ENCODE measurements around the gene FCN1. TPM values are rescaled to one million over a fixed set of nuclear protein-coding genes. Genes with fewer than 3 reads are reported as not detected.

Gene FCN1
- total RNA-seq, 2 experiments from 2014 or later = not detected

- POLR2A ChIA-PET = no interaction called here
- CTCF ChIA-PET = no interaction called here
These were observed 34.3 kb upstream of the FCN1 start for GRCh38 chr9:134951994-134952393.

DNA sequence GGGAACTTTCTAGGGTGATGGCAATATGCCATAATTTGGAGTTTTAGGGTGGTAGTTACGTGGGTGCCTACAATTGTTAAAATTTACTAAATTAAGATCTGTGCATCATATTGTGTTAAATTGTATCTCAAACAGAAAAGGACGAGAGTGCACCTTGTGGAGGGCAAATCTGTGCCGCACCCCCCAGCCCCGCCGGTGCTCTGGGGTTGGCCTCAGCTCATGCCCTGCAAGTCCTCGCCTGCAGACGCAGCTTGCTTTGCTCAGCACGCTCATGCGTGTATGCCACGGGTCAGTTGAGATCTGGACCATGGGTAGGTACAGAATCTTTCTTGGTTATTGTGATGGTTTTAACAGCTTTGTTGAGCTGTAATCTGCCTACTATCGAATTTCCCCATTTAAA, 33.7 kb upstream of the FCN1 start:
- CTCF ChIA-PET = no interaction called here
- POLR2A ChIA-PET = no interaction called here

DNA sequence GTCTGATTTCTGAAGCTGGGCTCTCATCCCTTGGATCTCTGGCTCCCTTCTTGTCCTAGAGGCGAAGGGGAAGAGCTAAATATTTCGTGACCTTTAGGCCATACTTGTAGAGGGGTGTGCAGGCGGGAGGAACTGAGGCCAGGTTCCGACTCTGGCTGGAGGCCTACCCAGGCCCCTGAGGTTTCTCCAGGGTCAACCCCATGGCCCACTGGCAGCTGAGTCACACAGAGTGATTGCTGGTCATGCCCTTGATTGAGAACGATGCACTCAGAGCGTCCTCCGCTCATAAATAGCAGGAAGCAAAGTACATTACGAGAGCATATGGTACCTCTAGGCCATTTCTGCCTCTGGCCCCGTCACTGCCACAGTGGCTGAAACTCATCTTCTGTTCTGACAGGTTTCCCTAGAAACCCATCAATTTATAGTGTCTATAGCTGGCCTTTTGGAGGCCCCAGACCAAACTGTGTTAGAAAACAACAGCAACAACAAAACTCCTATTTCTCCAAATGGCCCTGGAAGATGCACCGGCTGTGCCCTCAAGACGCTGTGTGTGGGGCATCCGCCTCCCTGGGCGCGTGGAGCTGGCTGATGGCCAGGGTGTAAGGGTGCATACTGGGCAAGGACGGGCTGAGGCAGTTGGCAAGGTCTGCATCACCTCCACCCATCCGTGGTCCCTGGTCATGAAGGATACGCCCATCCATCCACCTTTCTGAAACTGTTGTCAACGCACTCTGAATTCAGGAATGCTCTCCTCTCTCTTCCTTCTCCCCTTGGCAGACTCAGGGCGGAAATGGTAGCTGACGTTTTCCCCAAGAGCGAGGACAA, 32.9 kb upstream of the FCN1 start:
- ChIA-PET CTCF (no interaction called here), POLR2A (no interaction called here)

DNA sequence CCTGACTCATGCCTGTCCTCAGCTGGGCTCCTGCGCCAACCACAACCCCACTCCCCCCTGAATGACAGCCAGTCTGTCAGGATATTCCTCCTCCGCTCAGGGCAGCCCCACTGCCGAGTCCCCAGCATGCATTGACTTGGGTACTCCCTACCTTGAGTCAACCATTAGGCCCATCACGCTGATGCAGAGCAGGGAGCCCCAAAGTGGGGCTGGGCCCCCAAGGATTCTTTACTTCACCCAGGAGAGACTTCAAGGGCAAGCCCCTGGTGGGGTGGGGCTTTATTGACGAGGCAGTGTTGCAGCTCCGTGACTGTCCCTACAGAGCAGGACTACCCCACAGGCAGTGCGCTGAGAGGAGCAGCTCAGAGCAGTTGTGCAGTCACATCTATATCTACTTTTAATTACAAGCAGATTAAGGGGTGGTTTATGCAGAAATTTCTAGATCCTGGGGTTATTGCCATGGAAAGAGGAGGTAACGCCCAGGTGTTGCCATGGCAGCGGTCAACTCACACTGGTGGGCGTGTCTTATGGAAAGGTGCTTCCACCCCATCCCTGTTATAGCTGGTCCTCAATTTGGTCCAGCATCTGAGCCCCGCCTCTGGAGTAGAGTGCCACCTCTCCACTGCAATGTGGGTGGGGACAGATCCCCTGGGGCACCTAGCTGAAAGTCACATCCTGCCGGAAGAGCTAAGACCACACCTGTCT, 32.1 kb upstream of the FCN1 start:
- POLR2A ChIA-PET = no interaction called here
- CTCF ChIA-PET = no interaction called here

DNA sequence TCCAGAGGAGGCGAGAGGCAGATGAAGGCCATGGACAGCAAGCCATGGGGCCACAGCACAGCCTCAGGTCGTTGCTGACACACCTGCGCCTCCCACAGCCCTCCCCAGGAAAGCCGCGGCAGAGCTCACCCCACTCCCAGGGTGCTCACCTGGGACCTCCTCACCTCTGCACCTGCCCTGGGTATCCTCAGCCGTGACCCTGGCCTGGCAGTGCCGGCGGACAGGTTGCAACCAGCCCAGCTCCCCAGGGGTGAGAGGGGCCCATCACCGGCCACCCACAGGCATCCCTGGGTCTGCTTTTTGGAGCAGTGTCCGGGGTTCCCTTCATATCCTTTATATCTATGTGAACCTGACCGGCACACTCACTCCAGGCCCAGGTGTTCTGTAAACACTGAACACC, 30.4 kb upstream of the FCN1 start:
- ChIA-PET POLR2A (no interaction called here), CTCF (no interaction called here)

DNA sequence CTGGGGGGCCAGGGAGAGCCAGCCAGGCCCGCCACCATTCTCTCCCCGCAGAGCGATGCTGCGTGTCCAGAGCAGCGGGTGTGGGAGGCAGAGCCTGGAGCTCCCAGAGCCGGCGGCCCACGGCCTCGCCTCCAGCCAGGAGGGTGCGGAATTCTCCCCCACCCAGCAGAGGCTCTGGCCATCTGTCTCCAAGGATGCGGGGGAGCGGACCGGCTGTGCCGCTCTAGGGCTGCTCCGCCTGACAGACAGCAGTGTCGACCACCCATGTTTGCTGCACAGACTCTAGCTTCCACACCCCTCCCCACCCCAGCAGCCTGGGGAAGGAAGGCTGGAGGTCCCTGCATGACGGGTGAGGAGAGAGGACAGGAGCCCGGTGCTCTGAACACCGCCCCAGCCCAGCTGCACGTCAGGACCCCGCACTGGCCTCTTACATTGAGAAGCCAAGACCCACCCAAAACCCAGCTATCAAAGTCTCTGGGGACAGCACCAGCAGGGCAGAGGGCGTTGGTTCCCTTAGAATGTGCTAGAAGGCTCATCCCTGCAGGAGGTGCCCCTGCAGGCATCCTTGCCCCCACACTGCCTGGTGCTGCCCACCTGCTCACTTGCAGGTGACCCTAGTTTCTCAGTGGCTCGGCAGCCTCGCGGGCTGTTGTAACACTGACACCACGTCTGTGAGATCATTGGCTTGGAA, 29.7 kb upstream of the FCN1 start:
- ChIA-PET CTCF (no interaction called here), POLR2A (no interaction called here)

DNA sequence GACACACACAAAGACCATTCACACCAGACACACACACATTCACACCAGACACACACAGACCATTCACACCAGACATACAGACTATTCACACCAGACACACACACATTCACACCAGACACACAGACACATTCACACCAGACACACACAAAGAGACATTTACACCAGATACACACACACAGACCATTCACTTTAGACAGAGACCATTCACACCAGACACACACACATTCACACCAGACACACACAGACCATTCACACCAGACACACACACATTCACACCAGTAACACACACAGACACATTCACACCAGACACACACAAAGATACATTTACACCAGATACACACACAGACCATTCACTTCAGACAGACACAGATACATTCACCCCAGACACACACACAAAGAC, 29.0 kb upstream of the FCN1 start:
- CTCF ChIA-PET = no interaction called here
- POLR2A ChIA-PET = no interaction called here

GRCh38 chr9:134945509-134946275, 28.0 kb upstream of the FCN1 start:
- POLR2A ChIA-PET = no interaction called here

GRCh38 chr9:134944916-134945315, 27.2 kb upstream of the FCN1 start:
- POLR2A ChIA-PET = no interaction called here
- CTCF ChIA-PET = no interaction called here

More at GRCh38 chr9:134945509-134946275, 28.0 kb upstream of the FCN1 start:
- CTCF ChIA-PET = no interaction called here

DNA sequence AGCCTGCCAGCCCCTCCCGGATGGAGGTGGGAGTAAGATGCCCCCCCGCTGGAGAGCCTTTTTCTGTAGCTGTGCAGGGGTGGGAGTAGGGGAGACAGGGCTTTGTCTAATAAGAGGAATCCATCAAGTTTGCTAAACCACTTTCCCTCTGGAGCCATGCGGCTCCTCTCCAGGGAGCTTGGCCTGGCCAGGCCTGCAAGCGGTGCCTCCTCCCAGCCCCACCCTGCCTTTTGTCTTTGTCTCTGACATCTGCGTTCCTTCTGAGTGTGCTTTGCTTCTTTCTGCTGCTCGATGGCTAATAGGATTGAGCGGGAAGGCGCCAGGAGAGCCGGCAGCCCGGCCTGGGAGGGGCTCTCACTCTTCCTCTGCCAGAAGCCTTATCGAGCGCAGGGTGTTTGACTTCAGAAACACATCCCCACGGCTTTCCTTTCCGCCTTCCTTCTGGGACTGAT, 26.7 kb upstream of the FCN1 start:
- CTCF ChIA-PET = no interaction called here
- POLR2A ChIA-PET = no interaction called here

DNA sequence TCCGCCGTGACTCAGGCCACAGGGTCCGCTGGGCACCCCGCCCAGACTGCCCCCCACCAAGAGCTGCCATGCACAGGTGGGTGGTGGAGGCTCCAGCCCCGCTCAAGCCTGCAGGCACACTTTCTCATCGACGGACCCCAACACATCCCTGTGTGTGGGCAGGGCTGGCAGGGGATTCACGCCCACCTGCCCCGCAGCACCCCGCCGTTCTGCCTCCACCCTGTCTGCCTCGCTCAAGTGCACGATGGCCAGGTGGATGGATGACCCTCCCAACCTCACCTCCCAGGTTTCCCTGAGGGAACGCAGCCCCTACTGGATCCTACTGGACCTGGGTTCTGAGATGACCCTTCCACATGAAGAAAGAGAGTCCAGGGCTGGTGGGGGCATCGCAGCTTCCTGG, 26.1 kb upstream of the FCN1 start:
- ChIA-PET POLR2A (no interaction called here), CTCF (no interaction called here)

GRCh38 chr9:134943411-134943810, 25.7 kb upstream of the FCN1 start:
- ChIA-PET CTCF (no interaction called here), POLR2A (no interaction called here)

DNA sequence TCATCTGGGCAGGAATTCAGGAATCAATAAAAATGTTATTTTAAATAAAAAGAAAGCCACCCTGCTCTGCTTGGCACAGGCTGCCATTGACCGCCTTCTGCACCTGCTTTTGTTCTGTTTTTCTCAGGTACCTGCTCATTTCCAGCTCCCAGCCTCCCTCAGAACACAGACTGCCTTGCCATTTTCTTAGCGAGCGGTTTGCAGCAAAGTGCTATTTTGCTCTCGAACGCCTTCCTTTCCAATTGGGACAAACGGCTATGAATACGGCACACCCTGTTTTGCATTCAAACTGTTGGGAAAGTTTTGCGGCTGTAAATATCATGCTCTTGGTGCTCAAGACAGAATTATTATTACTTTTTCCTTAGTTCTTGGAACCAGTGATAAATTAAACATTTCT, 25.1 kb upstream of the FCN1 start:
- ChIA-PET POLR2A (no interaction called here), CTCF (no interaction called here)

- ChIA-PET CTCF (no interaction called here), POLR2A (no interaction called here)
These were observed 24.5 kb upstream of the FCN1 start for GRCh38 chr9:134942011-134942787.

GRCh38 chr9:134940236-134941208, 22.8 kb upstream of the FCN1 start:
- ChIA-PET POLR2A (no interaction called here), CTCF (no interaction called here)

DNA sequence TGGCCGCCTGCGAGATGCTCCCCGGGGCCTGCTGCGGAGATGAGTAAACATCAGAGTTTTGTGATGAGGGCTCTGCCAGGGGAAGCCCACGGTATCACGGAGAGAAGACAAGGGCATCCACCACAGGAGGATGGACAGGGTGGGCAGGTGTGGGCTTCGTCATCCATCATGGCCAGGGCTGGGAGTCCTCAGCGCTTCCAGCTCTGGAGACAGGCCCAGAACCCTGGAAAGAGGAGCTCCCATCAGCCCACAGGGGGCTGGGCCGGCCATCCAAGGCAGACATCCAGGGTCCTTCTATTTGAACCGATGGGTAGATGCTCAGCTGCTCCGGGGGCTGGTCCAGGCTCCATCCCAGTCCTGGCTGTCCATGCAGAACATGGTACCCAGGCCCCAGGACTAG, 22.1 kb upstream of the FCN1 start:
- CTCF ChIA-PET = no interaction called here

GRCh38 chr9:134939080-134939733, 21.5 kb upstream of the FCN1 start:
- ChIA-PET CTCF (no interaction called here), POLR2A (no interaction called here)

More for the DNA sequence above, 22.1 kb upstream of the FCN1 start:
- POLR2A ChIA-PET = no interaction called here
